AG20443 (cell line): Measurements from ENCODE around the gene APEH.

ENCODE experiments used
- DNase-seq: peaks from one replicate; pipeline ENCODE4 v3.0.0; 2012; ENCODE audit warnings: low spot score, mixed read lengths

The APEH gene

GRCh38 chr3:49714728-49715550 is 40.8 kb downstream of the APEH start:
- no peak for DNase-seq

- no peak for DNase-seq
Observed at GRCh38 chr3:49715611-49716121, 41.5 kb downstream of the APEH start.

- no peak for DNase-seq
Observed at GRCh38 chr3:49716169-49716568, 42.0 kb downstream of the APEH start.

- DNase-seq = no peak
Observed at GRCh38 chr3:49716691-49717210, 42.6 kb downstream of the APEH start.

GRCh38 chr3:49717211-49717958 is 43.2 kb downstream of the APEH start:
- no peak for DNase-seq

GRCh38 chr3:49717959-49718857 is 44.1 kb downstream of the APEH start:
- DNase-seq = no peak

GRCh38 chr3:49718858-49719213 is 44.7 kb downstream of the APEH start:
- no peak for DNase-seq

- DNase-seq = peak; percentile 98
Observed at GRCh38 chr3:49719214-49719884, 45.2 kb downstream of the APEH start, which contains the start of gene AMIGO3. Gene AMIGO3 (minus strand): TSS chr3:49719684. CDS start chr3:49719465, 219 bp downstream.

- DNase-seq = no peak
Observed at GRCh38 chr3:49720855-49721595, 46.9 kb downstream of the APEH start.

GRCh38 chr3:49721596-49721895 is 47.4 kb downstream of the APEH start:
- DNase-seq = no peak

GRCh38 chr3:49721896-49722781 is 48.0 kb downstream of the APEH start:
- DNase-seq = no peak

GRCh38 chr3:49722896-49723295 is 48.7 kb downstream of the APEH start:
- no peak for DNase-seq

- DNase-seq = peak; percentile 39
Observed at GRCh38 chr3:49723296-49723627, 49.1 kb downstream of the APEH start.

GRCh38 chr3:49723628-49724551 is 49.7 kb downstream of the APEH start, which contains the start of gene GMPPB:
Gene GMPPB (minus strand): TSS chr3:49723951. CDS start chr3:49723726, 225 bp downstream.
- peak; percentile 99 for DNase-seq

GRCh38 chr3:49724586-49724985 is 50.4 kb downstream of the APEH start:
- DNase-seq = no peak

- DNase-seq = no peak
Observed at GRCh38 chr3:49725906-49726681, 51.9 kb downstream of the APEH start.

- no peak for DNase-seq
Observed at GRCh38 chr3:49727154-49727923, 53.2 kb downstream of the APEH start.
